GM21367 (cell line): ENCODE data around the gene MED12L.

Experiments
- ATAC-seq: cut with Tn5 transposase; IDR thresholded peaks from one replicate; pipeline ENCODE4 v1.9.1; 2021; ENCODE audit not compliant: unreplicated experiment

Gene MED12L

GRCh38 chr3:151316267-151316991, 231.0 kb downstream of the MED12L start, which contains the start of gene GPR87:
TSS of gene GPR87 (minus strand) at chr3:151316820. CDS start at chr3:151300100, 16,720 bp downstream.
- no peak for ATAC-seq

GRCh38 chr3:151318313-151318712, 232.8 kb downstream of the MED12L start:
- no peak for ATAC-seq

DNA sequence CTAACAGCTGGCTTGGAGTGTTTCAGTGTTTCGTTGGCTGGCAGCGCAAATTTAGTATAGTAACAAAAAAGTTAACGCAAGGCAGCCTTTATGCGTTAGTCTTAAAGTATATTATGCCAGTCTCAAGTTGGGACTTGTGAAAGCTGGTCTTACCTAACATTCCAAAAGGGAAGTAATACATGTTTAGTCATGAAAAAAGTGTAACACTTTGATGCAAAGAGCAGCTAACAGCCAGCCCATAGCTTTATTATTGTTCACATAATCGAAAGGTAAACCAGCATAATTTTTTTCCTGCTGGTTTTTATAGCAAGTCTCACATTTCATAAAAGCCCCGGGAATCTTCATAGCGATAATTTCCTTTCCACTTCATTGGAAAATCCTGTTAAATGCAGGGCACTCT, 233.5 kb downstream of the MED12L start:
- ATAC-seq, result no peak

DNA sequence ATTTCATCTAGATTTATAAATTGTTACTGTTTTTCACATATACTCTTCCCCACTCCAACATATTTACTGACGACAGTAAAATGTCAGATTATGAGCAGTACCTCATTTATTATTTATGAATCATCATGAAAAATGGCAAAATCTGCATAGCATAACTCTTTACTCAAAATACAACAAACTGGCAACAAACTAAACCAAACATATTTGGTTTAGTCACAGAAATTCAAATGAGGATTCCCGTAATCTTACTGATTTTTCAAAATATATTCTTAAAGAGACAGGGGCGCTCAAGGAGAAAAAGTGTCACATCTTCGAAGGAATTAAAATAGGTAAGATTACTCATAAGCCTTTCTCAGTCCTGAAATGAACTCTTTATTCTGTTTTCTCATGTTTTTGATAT, 234.2 kb downstream of the MED12L start:
- no peak for ATAC-seq

- no peak for ATAC-seq
Observed at GRCh38 chr3:151320131-151320530, 234.7 kb downstream of the MED12L start.

DNA sequence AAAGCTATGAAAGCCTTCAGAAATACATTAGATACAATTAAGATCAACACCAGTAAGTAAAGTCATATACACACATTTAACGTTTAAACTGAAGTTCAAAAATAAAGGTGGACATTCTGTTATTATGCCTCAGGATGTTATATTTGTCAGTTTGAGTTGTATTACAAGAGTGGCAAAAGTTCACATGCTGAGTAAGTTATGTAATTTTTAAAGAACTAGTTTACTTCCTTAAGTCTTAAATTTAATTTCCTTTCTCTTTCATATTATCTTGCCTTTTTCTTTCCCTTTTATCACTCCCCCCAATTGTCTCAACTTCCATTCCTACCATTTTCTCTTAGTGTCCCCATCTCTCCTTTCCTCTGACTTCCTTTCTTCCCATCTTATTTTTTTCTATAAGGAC, 236.1 kb downstream of the MED12L start:
- ATAC-seq, result no peak

DNA sequence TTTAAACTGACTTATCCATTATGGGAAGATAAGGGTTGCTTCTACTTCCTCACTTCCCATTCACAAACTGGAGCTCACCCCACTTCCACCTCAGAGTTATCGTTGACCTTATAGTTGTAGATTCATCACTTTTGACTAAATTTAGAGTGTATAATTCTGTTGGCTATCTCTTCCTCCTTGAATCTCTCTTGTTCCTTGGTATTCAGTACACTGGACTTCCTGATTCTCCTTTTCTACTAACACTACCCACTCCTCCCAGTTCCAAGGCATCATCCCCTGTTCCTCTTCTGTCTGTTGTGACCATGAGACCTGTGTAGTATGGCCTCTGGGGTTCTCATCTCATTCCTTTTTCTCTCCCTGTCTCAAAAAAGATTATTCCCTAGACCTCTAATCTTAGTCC, 237.0 kb downstream of the MED12L start:
- no peak for ATAC-seq

GRCh38 chr3:151327571-151328198, 242.2 kb downstream of the MED12L start:
- ATAC-seq, result no peak

DNA sequence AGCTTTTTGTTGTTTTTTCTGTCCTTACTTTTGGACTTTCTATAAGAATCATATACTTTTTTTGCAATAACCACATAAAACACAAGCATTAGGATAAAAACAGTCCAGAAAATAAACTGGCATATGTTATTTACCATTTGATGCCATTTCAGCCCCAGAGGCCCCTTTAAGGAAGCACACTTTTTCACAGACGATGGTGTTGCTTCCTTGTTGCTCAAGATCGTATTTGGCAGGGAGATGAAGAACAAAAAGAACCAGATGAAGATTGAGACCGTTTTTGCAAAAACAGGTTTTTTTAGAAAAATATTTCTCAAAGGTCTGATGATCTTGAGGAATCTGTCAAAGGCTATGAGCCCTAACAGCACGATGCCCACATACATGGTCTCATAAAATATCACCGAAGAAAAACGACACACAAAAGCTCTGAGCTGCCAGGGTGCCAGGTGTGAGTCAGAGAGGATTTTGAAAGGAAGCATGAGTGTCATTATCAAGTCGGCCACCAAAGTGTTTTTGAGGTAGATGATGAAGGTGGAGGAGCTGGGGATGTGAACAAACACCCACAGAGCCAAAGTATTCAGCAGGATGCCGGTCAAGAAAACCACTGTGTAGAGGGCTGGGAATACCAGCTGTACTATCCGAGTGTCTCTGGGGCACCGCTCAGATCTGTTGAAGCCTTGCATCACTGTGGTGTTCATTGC, 243.0 kb downstream of the MED12L start:
- no peak for ATAC-seq

GRCh38 chr3:151329363-151329762, 243.9 kb downstream of the MED12L start, which contains the start of gene P2RY13:
TSS of gene P2RY13 (minus strand) at chr3:151329549. CDS start at chr3:151329528, 21 bp downstream.
- no peak for ATAC-seq

DNA sequence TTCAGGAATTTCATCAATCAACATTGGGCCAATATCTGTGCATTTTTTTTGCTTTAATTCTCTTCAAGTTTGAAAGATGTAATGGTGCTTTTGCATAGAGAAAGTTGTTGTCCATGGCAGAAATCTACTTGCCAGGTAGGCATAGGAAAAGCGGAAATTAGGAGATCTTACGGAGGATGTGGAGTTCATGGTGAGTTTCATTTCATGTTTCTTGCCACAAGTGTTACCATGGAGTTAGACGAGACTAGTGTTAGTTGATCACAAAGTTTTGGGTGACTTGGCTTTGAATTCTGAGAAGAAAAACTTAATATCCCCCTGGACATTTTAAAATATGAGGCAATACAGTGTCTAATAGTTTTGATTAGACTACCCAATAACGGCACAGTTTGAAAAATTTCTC, 244.9 kb downstream of the MED12L start:
- ATAC-seq, result no peak

- no peak for ATAC-seq
Observed at GRCh38 chr3:151330899-151331298, 245.4 kb downstream of the MED12L start.

DNA sequence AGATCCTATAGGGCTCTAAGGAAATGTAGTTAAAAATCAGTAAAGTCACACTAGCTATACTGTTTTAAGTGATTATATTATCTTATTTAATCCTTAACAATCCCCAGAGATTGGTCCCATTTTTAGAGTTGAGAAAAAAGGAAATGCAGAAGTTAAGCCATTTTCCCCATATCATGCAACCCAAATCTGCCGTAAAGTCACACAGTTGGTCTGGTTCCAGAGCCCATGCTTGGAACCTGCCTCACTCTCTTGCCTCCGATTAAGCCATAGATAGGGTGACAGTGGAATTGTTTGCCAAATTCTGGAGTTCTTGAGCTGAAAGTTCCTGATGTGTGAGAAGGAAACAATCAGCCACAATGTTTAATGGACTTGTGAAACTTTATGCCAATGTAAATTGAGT, 246.2 kb downstream of the MED12L start:
- ATAC-seq, result no peak

DNA sequence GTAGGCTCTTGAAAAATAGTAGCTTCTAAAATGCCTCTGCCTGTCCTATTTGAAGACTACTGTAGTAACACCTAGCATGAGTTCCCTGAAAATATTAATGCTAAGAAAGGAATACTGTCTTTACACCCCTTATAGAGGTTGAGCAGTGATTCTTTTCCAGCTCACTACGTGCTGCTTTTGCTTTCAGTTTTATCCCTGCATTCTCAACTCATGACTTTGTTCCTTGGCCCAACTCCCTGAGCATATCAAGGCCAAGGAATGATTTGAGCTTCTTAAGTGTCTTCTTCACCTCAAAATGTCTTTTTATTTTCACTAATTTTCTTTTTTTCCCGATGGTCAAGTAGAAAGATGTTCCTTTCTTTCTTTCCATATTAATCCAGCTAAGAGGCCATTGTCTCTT, 260.4 kb downstream of the MED12L start:
- no peak for ATAC-seq

DNA sequence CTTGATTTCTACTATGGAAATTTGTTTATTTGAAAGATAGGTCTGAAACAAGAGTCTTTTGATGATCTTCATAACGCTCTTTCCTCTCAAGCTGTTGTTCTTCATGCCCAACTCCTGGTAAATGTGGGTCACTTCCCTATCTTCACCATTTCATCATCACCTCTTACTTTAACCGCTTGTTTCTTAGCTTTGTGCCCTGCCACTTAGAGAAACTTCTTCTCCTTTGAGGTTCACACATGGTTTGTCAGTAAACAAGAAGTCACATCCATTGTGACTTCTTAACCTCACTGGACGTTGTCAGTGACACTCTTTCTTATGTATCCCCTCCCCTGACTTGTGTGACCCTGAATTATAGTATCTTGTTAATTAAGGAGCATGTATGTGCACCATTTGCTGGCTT, 260.8 kb downstream of the MED12L start:
- ATAC-seq, result no peak

DNA sequence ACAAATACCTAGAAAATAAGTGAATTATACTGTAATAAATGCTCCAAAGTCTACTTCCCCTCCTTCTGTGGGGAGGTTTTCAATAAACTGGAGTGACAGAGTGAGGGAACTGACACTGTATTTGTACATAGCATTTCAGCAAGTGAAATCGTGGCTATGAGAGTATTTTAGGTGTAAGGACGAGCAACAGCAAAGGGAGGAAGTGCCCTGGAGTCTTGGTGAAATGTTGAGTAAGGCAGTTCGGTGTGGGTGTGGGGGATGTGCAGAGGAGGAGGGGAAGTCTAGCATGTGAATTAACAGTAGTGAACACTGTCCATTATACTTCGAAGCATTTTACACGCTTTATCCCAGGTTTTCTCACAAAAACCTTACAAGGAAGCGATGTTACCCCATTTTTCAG, 262.0 kb downstream of the MED12L start:
- no peak for ATAC-seq

DNA sequence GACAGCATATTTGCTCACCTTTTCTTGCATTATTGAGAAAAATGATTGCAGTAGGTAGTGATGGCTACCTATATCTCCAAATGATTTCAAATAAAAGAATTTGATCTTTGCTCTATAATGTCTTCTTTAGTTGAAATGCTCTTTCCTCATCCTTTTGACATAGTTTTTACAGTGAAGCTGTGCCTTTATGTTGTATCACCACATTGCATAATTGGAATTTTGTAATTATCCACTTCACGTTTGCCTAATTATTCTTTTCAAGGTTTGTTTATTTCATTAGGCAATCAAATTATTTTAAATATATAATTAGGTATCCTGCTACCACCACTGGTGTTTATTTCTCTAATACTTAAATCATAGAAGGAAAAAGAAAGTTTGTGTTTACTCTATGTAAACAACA, 265.2 kb downstream of the MED12L start:
- no peak for ATAC-seq

DNA sequence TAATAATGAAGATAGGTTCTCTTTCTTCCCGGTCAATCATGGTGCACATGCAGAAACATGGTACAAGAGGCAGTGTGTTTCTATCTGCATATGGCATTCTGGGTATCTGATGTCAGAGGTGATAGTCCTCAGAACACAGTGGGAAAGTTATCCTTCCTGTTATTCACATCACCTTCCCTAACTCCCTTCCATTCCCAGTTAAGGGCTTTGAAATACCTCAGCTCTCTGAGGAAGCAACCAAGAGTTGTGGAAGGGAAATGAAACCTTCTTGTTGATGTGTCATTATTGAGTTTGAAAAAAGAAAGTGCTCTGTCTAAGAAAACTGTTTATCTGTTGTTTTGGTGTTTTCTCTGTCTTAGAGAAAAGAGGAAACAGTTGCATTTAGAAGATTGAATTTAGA, 265.8 kb downstream of the MED12L start:
- peak; percentile 79 for ATAC-seq

GRCh38 chr3:151351648-151352047, 266.2 kb downstream of the MED12L start:
- ATAC-seq, result peak; percentile 4

DNA sequence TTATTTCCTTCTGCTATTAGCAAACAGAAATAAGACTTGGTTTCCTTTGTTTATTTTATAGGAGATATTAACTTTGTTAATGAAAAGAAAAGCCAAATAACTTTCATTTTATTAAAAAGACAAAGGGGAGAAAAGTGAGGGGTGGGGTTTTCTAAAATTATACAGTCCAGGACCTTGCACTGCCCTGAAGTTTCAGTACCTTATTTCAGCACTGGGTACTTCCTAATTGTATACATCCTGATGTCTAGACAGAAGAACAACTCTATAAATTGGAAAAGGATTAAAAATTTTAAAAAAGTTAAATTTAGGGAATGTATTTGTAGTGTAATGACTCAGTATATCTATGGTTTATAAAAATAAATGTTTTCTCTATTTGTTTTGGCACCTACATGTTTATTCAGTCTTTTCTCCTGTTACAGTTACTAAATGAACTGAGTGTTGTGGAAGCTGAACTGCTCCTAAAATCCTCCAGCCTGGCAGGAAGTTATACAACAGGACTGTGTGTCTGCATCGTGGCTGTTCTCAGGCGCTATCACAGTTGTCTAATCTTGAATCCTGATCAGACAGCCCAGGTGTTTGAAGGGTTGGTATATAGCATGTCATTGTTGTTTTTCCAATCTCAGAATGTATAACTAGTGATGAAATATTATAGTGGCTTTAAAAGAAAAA, 271.5 kb downstream of the MED12L start:
- ATAC-seq, result no peak

- no peak for ATAC-seq
Observed at GRCh38 chr3:151357463-151357850, 272.0 kb downstream of the MED12L start.
